ENCODE data around the gene SAMD11.
"Not testable (repeated sequence)": the region's sequence is repeated elsewhere in the genome, so short reads cannot be mapped to it uniquely, and the experiment has no call there.

DNA sequence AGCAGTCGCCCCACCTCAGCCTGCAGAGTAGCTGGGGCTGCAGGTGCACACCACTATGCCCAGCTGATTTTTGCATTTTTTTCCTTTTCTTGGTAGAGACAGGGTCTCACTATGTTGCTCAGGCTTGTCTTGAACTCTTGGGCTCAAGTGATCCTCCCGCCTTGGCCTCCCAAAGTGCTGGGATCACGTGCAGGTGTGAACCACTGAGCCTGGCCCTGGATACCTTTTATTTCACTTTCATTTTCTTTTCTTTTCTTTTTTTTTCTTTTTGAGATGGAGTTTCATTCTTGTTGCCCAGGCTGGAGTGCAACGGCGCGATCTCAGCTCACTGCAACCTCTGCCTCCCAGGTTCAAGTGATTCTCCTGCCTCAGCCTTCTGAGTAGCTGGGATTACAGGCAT, 67.6 kb downstream of the SAMD11 start:
- TF ChIP-seq, protein P1, sequence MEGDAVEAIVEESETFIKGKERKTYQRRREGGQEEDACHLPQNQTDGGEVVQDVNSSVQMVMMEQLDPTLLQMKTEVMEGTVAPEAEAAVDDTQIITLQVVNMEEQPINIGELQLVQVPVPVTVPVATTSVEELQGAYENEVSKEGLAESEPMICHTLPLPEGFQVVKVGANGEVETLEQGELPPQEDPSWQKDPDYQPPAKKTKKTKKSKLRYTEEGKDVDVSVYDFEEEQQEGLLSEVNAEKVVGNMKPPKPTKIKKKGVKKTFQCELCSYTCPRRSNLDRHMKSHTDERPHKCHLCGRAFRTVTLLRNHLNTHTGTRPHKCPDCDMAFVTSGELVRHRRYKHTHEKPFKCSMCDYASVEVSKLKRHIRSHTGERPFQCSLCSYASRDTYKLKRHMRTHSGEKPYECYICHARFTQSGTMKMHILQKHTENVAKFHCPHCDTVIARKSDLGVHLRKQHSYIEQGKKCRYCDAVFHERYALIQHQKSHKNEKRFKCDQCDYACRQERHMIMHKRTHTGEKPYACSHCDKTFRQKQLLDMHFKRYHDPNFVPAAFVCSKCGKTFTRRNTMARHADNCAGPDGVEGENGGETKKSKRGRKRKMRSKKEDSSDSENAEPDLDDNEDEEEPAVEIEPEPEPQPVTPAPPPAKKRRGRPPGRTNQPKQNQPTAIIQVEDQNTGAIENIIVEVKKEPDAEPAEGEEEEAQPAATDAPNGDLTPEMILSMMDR (IDR thresholded peaks at IDR 0.05 in 8 of 11, conservative IDR thresholded peaks at IDR 0.05 in 3 of 11) = not testable (repeated sequence)
- TF ChIP-seq POLR2A, POLR2AphosphoS5 (IDR thresholded peaks at IDR 0.05): not testable (repeated sequence)

Measured in spleen (tissue), 7 donors.